Endothelial cell of umbilical vein (primary cell): ENCODE results near the gene RAD51C. TPM values are rescaled to one million over a fixed set of nuclear protein-coding genes. Genes with fewer than 3 reads are reported as not detected.
"Not testable (repeated sequence)": the region's sequence is repeated elsewhere in the genome, so short reads cannot be mapped to it uniquely, and the experiment has no call there.

Source experiments
- BruUV-seq: library from RNA; stranded (reverse); fragments of 400-500 nt; replicated peaks from 2 replicates; lab custom pipeline; 2021; lab: Mats Ljungman, UMichigan
- CTCF ChIA-PET: fragments of 300-600, 350-600 bp; sonication (Branson Sonifier 250); formaldehyde crosslinking; loops from one replicate; lab custom pipeline; 2021; ENCODE audit warnings: antibody characterized with exemption, inconsistent platforms; lab: Charles Lee
- POLR2A ChIA-PET: fragments of 300-600, 350-600 bp; sonication (Branson Sonifier 250); formaldehyde crosslinking; loops from one replicate; lab custom pipeline; 2021; ENCODE audit warnings: antibody characterized with exemption, inconsistent platforms; lab: Charles Lee
- DNase-seq: peaks from one replicate; pipeline ENCODE4 v3.0.0-alpha.2; 2011; ENCODE audit warnings: low read depth, low spot score
- FAIRE-seq: peaks from 2 replicates; lab custom pipeline; 2011; peaks lifted over from hg19 to GRCh38; lab: Jason Lieb, UNC
- H2AFZ ChIP-seq: 2 replicates; pipeline ENCODE4 v1.6.0; 2012; ENCODE audit warnings: low read depth, low read length, control low read depth, inconsistent platforms
- H3K27ac ChIP-seq: 2 replicates; pipeline ENCODE4 v1.5.1; 2011; ENCODE audit warnings: low read depth, mild to moderate bottlenecking, control low read depth, low read length, moderate library complexity; ENCODE audit not compliant: insufficient read depth
- H3K27me3 ChIP-seq, 2 experiments: 2 replicates each; pipeline versions ENCODE4 v1.6.0 to v1.6.1; 2011; ENCODE audit warnings: low read length in 2 of 2, mixed read lengths in 1 of 2; ENCODE audit not compliant: control insufficient read depth in 2 of 2, insufficient read depth in 2 of 2
- H3K36me3 ChIP-seq, 2 experiments: 2 replicates in 1 of 2; 3 replicates in 1 of 2; pipeline ENCODE4 v1.5.1; 2011; ENCODE audit warnings: low read length in 2 of 2, mild to moderate bottlenecking in 1 of 2, moderate library complexity in 1 of 2; ENCODE audit not compliant: control insufficient read depth in 2 of 2, insufficient read depth in 2 of 2; ENCODE audit errors: extremely low read depth in 1 of 2
- H3K4me1 ChIP-seq: 3 replicates; pipeline ENCODE4 v1.5.1; 2011; ENCODE audit warnings: mild to moderate bottlenecking, low read length; ENCODE audit not compliant: control insufficient read depth, insufficient read depth; ENCODE audit errors: extremely low read depth
- H3K4me2 ChIP-seq: 2 replicates; pipeline ENCODE4 v1.6.1; 2011; ENCODE audit warnings: low read length, control low read depth, mixed read lengths; ENCODE audit not compliant: insufficient read depth
- H3K4me3 ChIP-seq, 3 experiments: fragments of 200-600 bp in 1 of 3; sonication (generic), shearing (Covaris generic) in 1 of 3; replicated peaks in 1 of 3; 2 replicates each; pipeline ENCODE4 v1.5.1; 2011 to 2016; ENCODE audit warnings: control low read depth in 3 of 3, low read length in 3 of 3, mild to moderate bottlenecking in 2 of 3, inconsistent platforms in 1 of 3, low read depth in 1 of 3, moderate library complexity in 1 of 3; ENCODE audit not compliant: insufficient read depth in 1 of 3
- H3K79me2 ChIP-seq: 2 replicates; pipeline ENCODE4 v1.6.0; 2012; ENCODE audit warnings: low read length, inconsistent platforms; ENCODE audit not compliant: control insufficient read depth, insufficient read depth
- H3K9ac ChIP-seq: replicated peaks from 2 replicates; pipeline ENCODE3; 2011; ENCODE audit warnings: low read length, control low read depth; ENCODE audit not compliant: insufficient read depth; ENCODE audit errors: extremely low read depth
- H3K9me1 ChIP-seq: replicated peaks from 3 replicates; pipeline ENCODE4 v1.6.0; 2011; ENCODE audit warnings: mild to moderate bottlenecking, low read length; ENCODE audit not compliant: control insufficient read depth, insufficient read depth; ENCODE audit errors: extremely low read depth
- H3K9me3 ChIP-seq: replicated peaks from 2 replicates; pipeline ENCODE4 v1.5.1; 2012; ENCODE audit warnings: low read length, inconsistent platforms; ENCODE audit not compliant: control insufficient read depth, insufficient read depth
- H4K20me1 ChIP-seq: replicated peaks from 2 replicates; pipeline ENCODE3; 2011; ENCODE audit warnings: mild to moderate bottlenecking, low read length; ENCODE audit not compliant: control insufficient read depth, insufficient read depth; ENCODE audit errors: extremely low read depth
- EZH2 ChIP-seq: IDR thresholded peaks from 2 replicates; pipeline ENCODE4 v1.6.1; 2012; ENCODE audit warnings: borderline replicate concordance, low read depth, mild to moderate bottlenecking, moderate library complexity, low read length, inconsistent platforms; ENCODE audit not compliant: severe bottlenecking
- FOS ChIP-seq: IDR thresholded peaks from 2 replicates; pipeline ENCODE4 v1.6.1; 2011; ENCODE audit warnings: mild to moderate bottlenecking, low read length, moderate library complexity, borderline replicate concordance; ENCODE audit not compliant: insufficient read depth
- GATA2 ChIP-seq: IDR thresholded peaks from 2 replicates; pipeline ENCODE4 v1.7.0; 2011; ENCODE audit warnings: low read depth, mild to moderate bottlenecking, moderate library complexity, mixed read lengths, low read length; ENCODE audit not compliant: insufficient read length, insufficient read depth
- JUN ChIP-seq: IDR thresholded peaks from 2 replicates; pipeline ENCODE4 v1.6.1; 2011; ENCODE audit warnings: borderline replicate concordance, low read depth; ENCODE audit not compliant: insufficient read length, insufficient read depth
- MYC ChIP-seq: IDR thresholded peaks from one replicate; pipeline ENCODE4 v1.6.1; 2011; ENCODE audit warnings: mild to moderate bottlenecking, low read depth, low read length
- POLR2A ChIP-seq: IDR thresholded peaks from 2 replicates; pipeline ENCODE4 v1.6.1; 2012; ENCODE audit warnings: low read depth, mild to moderate bottlenecking, control low read depth, low read length
- POLR2AphosphoS5 ChIP-seq: IDR thresholded peaks from 2 replicates; pipeline ENCODE4 v1.6.1; 2012; ENCODE audit warnings: low read depth, mild to moderate bottlenecking, control low read depth, low read length, moderate library complexity; ENCODE audit not compliant: insufficient read depth
- dilution Hi-C: fragments of 300-500 bp; cut with MboI; formaldehyde crosslinking; loops from one replicate; pipeline ENCODE4 v1.15.0; 2019; ENCODE audit warnings: low sequenced_read_pairs; ENCODE audit not compliant: extremely low pct_ligation_motif_present
- intact Hi-C: fragments of 100-400 bp; cut with micrococcal nuclease; formaldehyde crosslinking; loops from one replicate; pipeline ENCODE4 v1.10.0; 2022
- polyA plus RNA-seq, 4 experiments: library from polyadenylated mRNA; depleted of rRNA in 3 of 4; stranded (reverse) in 3 of 4; unstranded in 1 of 4; fragments of >200 nt; gene quantifications; 2 replicates each; pipeline versions ENCODE4 v1.2.1 to v1.2.3, GENCODE V29; 2011 to 2012; ENCODE audit warnings: missing spikeins in 1 of 4
- total RNA-seq: library from RNA; stranded (reverse); gene quantifications from 2 replicates; pipeline ENCODE4 v1.2.3, GENCODE V29; 2021
- TF ChIP-seq, protein P1 (sequence below): IDR thresholded peaks from 2 replicates; pipeline ENCODE4 v1.6.1; 2011; ENCODE audit not compliant: insufficient read depth, insufficient read length
- TF ChIP-seq, protein P2 (sequence below), 2 donors: IDR thresholded peaks; 1 replicate in 1 of 2; 2 replicates in 1 of 2; pipeline ENCODE4 v1.5.1; 2011; ENCODE audit warnings: low read length in 2 of 2, mild to moderate bottlenecking in 2 of 2, moderate library complexity in 2 of 2, control low read depth in 1 of 2, inconsistent platforms in 1 of 2, low read depth in 1 of 2; ENCODE audit not compliant: insufficient read depth in 1 of 2; ENCODE audit errors: extremely low read depth in 1 of 2

Gene RAD51C
- total and polyA plus RNA-seq, 2 donors (not counting 3 experiments of a cell fraction or from before 2014, with no cell fraction given), result 24.8 to 38.9 TPM

DNA sequence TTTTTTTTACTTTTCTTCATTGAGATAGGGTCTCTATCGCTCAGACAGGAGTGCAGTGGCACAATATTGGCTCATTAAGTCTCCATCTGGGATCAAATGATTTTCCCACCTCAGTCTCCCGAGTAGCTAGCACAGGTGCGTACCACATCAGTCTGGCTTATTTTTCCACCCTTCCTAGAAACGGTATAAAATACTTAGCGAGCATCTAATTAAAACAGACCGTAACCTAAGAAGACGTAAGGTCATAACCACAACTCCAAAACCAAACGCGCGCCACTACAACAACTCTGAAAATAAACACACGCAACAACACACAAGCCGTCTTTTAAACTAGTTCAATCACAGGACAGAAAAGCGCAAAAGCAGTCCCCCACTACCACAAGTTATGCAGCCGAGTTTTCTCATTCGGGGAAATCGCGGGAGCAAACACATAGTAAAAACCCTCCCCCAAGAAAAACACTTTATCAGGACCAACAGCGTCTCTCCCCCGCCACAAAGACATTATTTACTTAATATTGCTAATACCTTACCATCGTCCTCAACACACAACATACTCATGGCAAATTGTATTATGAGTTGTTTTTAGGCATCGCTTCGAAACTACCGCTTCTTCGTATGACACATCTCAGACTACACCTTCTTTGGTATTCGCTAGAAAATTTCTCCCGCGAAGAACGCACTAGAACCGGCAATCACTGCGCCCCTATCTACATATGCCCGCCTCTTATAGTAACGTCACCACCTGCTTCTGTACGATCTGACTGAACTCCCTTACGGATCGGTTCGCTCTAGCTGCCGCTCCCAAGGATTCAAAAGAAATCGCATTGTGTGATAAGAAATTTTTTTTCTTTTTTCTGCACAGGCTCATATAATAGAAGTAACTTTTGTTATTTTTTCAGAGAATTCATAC lies 33.3 kb upstream of the RAD51C start:
- peak; percentile 98 for DNase-seq
- Histone ChIP-seq H3K27ac (peak overlapping the region; percentile 94), H3K4me3 (peak overlapping the region; percentile 26 to 42 (median 28)), H3K79me2 (no peaks in the 10 kb centered on the region), H3K9ac (peak overlapping the region; percentile 96), H3K4me2 (peak overlapping the region; percentile 60), H4K20me1 (no peaks in the 10 kb centered on the region), H3K4me1 (no peaks in the 10 kb centered on the region), H3K36me3 (no peaks in the 10 kb centered on the region), H2AFZ (peak overlapping the region; percentile 22), H3K9me1 (no peaks in the 10 kb centered on the region), H3K27me3 (no peaks in the 10 kb centered on the region), H3K9me3 (no peaks in the 10 kb centered on the region)
- CTCF ChIA-PET, result interaction anchor here (0.6 to 1.6 kb wide), 7 partner anchors 27 to 346 kb away, joined by 3 to 5 read pairs (median 3); no protein-coding TSS in a partner anchor
- TF ChIP-seq MYC (no peak), FOS (no peak), POLR2AphosphoS5 (peak; percentile 100), POLR2A (peak; percentile 100), JUN (peak; percentile 20), EZH2 (no peak), GATA2 (peak; percentile 19)
- TF ChIP-seq, protein P1, sequence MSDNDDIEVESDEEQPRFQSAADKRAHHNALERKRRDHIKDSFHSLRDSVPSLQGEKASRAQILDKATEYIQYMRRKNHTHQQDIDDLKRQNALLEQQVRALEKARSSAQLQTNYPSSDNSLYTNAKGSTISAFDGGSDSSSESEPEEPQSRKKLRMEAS, result no peak
- TF ChIP-seq, protein P2, sequence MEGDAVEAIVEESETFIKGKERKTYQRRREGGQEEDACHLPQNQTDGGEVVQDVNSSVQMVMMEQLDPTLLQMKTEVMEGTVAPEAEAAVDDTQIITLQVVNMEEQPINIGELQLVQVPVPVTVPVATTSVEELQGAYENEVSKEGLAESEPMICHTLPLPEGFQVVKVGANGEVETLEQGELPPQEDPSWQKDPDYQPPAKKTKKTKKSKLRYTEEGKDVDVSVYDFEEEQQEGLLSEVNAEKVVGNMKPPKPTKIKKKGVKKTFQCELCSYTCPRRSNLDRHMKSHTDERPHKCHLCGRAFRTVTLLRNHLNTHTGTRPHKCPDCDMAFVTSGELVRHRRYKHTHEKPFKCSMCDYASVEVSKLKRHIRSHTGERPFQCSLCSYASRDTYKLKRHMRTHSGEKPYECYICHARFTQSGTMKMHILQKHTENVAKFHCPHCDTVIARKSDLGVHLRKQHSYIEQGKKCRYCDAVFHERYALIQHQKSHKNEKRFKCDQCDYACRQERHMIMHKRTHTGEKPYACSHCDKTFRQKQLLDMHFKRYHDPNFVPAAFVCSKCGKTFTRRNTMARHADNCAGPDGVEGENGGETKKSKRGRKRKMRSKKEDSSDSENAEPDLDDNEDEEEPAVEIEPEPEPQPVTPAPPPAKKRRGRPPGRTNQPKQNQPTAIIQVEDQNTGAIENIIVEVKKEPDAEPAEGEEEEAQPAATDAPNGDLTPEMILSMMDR (IDR thresholded peaks at IDR 0.05; ENCODE audit: extremely low read depth in 1 of 2, insufficient read depth in 1 of 2, low read depth in 1 of 2, low read length in 2 of 2), result no peak
- FAIRE-seq, result peak; percentile 90
- BruUV-seq, result TSS peak; percentile 100
- POLR2A ChIA-PET, result interaction anchor here (0.7 to 6.2 kb wide), 12 partner anchors 16 to 496 kb away, joined by 3 to 105 read pairs (median 5); partner anchors contain the start of genes PRR11 and RAD51C
- dilution Hi-C loops, result no loop called here
- intact Hi-C loops, result loop anchor here (1.0 to 2.0 kb wide), 8 partner anchors 17 to 447 kb away; partner anchors contain the start of genes RAD51C, TEX14 and TRIM37

DNA sequence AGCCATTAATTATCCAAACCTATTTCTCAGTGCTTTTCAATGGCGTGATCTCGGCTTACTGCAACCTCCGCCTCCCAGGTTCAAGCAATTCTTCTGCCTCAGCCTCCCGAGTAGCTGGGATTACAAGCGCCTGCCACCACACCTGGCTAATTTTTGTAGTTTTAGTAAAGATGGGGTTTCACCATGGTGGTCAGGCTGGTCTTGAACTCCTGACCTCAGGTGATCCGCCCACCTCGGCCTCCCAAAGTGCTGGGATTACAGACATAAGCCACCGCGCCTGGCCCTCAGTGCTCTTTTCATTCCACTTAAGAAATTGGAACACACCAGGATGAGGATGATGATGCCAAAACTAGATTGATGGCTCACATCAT lies 32.7 kb upstream of the RAD51C start:
- H3K4me3 ChIP-seq, result peak overlapping the region; percentile 26 to 42 (median 28)
- H3K79me2 ChIP-seq, H4K20me1 ChIP-seq, H3K36me3 ChIP-seq, FAIRE-seq, H3K27me3 ChIP-seq, H3K9me1 ChIP-seq, DNase-seq, dilution Hi-C loops, H3K4me1 ChIP-seq, H3K9me3 ChIP-seq: not testable (repeated sequence)
- H3K9ac ChIP-seq, result peak overlapping the region; percentile 96
- TSS peak; percentile 71 for BruUV-seq
- intact Hi-C loops, result loop anchor here (1.0 to 2.0 kb wide), 8 partner anchors 17 to 447 kb away; partner anchors contain the start of genes RAD51C, TEX14 and TRIM37
- peak overlapping the region; percentile 60 for H3K4me2 ChIP-seq
- H2AFZ ChIP-seq, result peak overlapping the region; percentile 22
- ChIA-PET POLR2A (interaction anchor here (1.3 to 6.2 kb wide), 4 partner anchors 27 to 141 kb away, joined by 3 to 105 read pairs (median 10); partner anchors contain the start of gene RAD51C), CTCF (interaction anchor here (0.6 to 1.6 kb wide), 4 partner anchors 28 to 345 kb away, joined by 3 to 5 read pairs (median 3); no protein-coding TSS in a partner anchor)
- H3K27ac ChIP-seq, result peak overlapping the region; percentile 94
